IMR-90 (cell line): ENCODE measurements around the gene SYMPK. TPM values are rescaled to one million over a fixed set of nuclear protein-coding genes. Genes with fewer than 3 reads are reported as not detected.

Experiments
- ATAC-seq: fragments of 200-7000 bp; cut with Tn5 transposase; 2 replicates; pipeline ENCODE4 v1.9.1; 2020; ENCODE audit warnings: low read depth, mild to moderate bottlenecking, moderate library complexity
- BruUV-seq: library from RNA; stranded (reverse); fragments of 400-500 nt; replicated peaks from 2 replicates; lab custom pipeline; 2021; lab: Mats Ljungman, UMichigan
- CTCF ChIA-PET: fragments of 300-600 bp; formaldehyde crosslinking; extraction: SDS; loops from one replicate; lab custom pipeline; 2021; ENCODE audit warnings: antibody characterized with exemption; lab: Yijun Ruan, JAX
- POLR2A ChIA-PET: fragments of 300-600 bp; sonication (Branson Sonifier 250); formaldehyde crosslinking; loops from one replicate; lab custom pipeline; 2022; ENCODE audit warnings: antibody characterized with exemption; ENCODE audit not compliant: unreplicated experiment; lab: Charles Lee
- DNase-seq: peaks from one replicate; pipeline ENCODE4 v3.0.0; 2013
- H2AFZ ChIP-seq: replicated peaks from 2 replicates; pipeline ENCODE3; 2013; ENCODE audit warnings: low read length, mild to moderate bottlenecking; ENCODE audit not compliant: poor library complexity
- H2AK5ac ChIP-seq: 2 replicates; pipeline ENCODE4 v1.6.1; 2013; ENCODE audit warnings: low read depth, low read length, inconsistent platforms
- H2AK9ac ChIP-seq: replicated peaks from 2 replicates; pipeline ENCODE3; 2013; ENCODE audit warnings: mild to moderate bottlenecking, low read depth, low read length, moderate library complexity; ENCODE audit not compliant: poor library complexity
- H2BK120ac ChIP-seq: 2 replicates; pipeline ENCODE4 v1.6.1; 2013; ENCODE audit warnings: low read depth, low read length, inconsistent platforms
- H2BK15ac ChIP-seq: 3 replicates; pipeline ENCODE4 v1.6.1; 2013; ENCODE audit warnings: low read depth, low read length, inconsistent platforms
- H2BK20ac ChIP-seq: 2 replicates; pipeline ENCODE4 v1.6.1; 2013; ENCODE audit warnings: low read depth, mild to moderate bottlenecking, inconsistent platforms, low read length, moderate library complexity
- H2BK5ac ChIP-seq: 2 replicates; pipeline ENCODE4 v1.6.1; 2013; ENCODE audit warnings: mild to moderate bottlenecking, low read depth, low read length, inconsistent platforms; ENCODE audit not compliant: poor library complexity, severe bottlenecking
- H3K14ac ChIP-seq: replicated peaks from 2 replicates; pipeline ENCODE4 v1.6.1; 2013; ENCODE audit warnings: low read depth, low read length, inconsistent platforms
- H3K18ac ChIP-seq: 2 replicates; pipeline ENCODE4 v1.6.1; 2013; ENCODE audit warnings: low read depth, low read length, control low read depth
- H3K23ac ChIP-seq: 2 replicates; pipeline ENCODE4 v1.6.1; 2013; ENCODE audit warnings: low read depth, low read length, inconsistent platforms
- H3K27ac ChIP-seq: 2 replicates; pipeline ENCODE4 v1.5.1; 2013; ENCODE audit warnings: mild to moderate bottlenecking, control low read depth, low read length; ENCODE audit not compliant: insufficient read depth
- H3K27me3 ChIP-seq: 2 replicates; pipeline ENCODE4 v1.6.1; 2013; ENCODE audit warnings: low read length; ENCODE audit not compliant: control insufficient read depth, insufficient read depth
- H3K36me3 ChIP-seq: 2 replicates; pipeline ENCODE4 v1.6.1; 2013; ENCODE audit warnings: low read length, mixed read lengths; ENCODE audit not compliant: control insufficient read depth, insufficient read depth
- H3K4ac ChIP-seq: 2 replicates; pipeline ENCODE4 v1.6.1; 2013; ENCODE audit warnings: low read depth, low read length, inconsistent platforms
- H3K4me1 ChIP-seq: 2 replicates; pipeline ENCODE4 v1.6.1; 2013; ENCODE audit warnings: low read length, mixed read lengths; ENCODE audit not compliant: control insufficient read depth, insufficient read depth
- H3K4me2 ChIP-seq: 2 replicates; pipeline ENCODE4 v1.6.1; 2013; ENCODE audit warnings: low read depth, mild to moderate bottlenecking, control low read depth, low read length, moderate library complexity
- H3K4me3 ChIP-seq: 2 replicates; pipeline ENCODE4 v1.5.1; 2013; ENCODE audit warnings: low read depth, mild to moderate bottlenecking, control low read depth, low read length, moderate library complexity; ENCODE audit not compliant: insufficient read depth
- H3K56ac ChIP-seq: 2 replicates; pipeline ENCODE4 v1.6.1; 2013; ENCODE audit warnings: low read length, inconsistent platforms; ENCODE audit not compliant: insufficient read depth; ENCODE audit errors: extremely low read depth
- H3K79me1 ChIP-seq, 2 experiments: 2 replicates each; pipeline ENCODE4 v1.6.1; 2013; ENCODE audit warnings: low read length in 2 of 2, inconsistent platforms in 1 of 2, low read depth in 1 of 2
- H3K9ac ChIP-seq: 2 replicates; pipeline ENCODE4 v1.6.1; 2013; ENCODE audit warnings: low read depth, low read length, control low read depth
- H3K9me1 ChIP-seq: 2 replicates; pipeline ENCODE4 v1.6.1; 2013; ENCODE audit warnings: low read length, inconsistent platforms; ENCODE audit not compliant: insufficient read depth
- H3K9me3 ChIP-seq: 2 replicates; pipeline ENCODE4 v1.6.1; 2013; ENCODE audit warnings: low read length; ENCODE audit not compliant: control insufficient read depth, insufficient read depth
- H4K20me1 ChIP-seq: 2 replicates; pipeline ENCODE4 v1.6.1; 2013; ENCODE audit warnings: low read length, inconsistent platforms; ENCODE audit not compliant: insufficient read depth
- H4K5ac ChIP-seq: 2 replicates; pipeline ENCODE4 v1.6.1; 2013; ENCODE audit warnings: mild to moderate bottlenecking, low read depth, low read length, control low read depth
- H4K8ac ChIP-seq, 2 experiments: 2 replicates each; pipeline ENCODE4 v1.6.1; 2013; ENCODE audit warnings: low read depth in 2 of 2, low read length in 2 of 2, control low read depth in 1 of 2, inconsistent platforms in 1 of 2
- H4K91ac ChIP-seq: 2 replicates; pipeline ENCODE4 v1.6.1; 2013; ENCODE audit warnings: low read depth, low read length, inconsistent platforms; ENCODE audit not compliant: insufficient read depth
- BHLHE40 ChIP-seq: fragments of 150-350 bp; IDR thresholded peaks from 2 replicates; pipeline ENCODE4 v1.6.1; 2016; ENCODE audit warnings: mild to moderate bottlenecking, low read depth, low read length
- CEBPB ChIP-seq: IDR thresholded peaks from 2 replicates; pipeline ENCODE4 v1.6.1; 2012; ENCODE audit warnings: low read depth, low read length, improper control_type of control experiment
- CTCF ChIP-seq: conservative IDR thresholded peaks from 2 replicates; pipeline ENCODE4 v1.5.1; 2012; ENCODE audit warnings: mild to moderate bottlenecking, low read depth, low read length, improper control_type of control experiment
- FOS ChIP-seq: fragments of 150-350 bp; IDR thresholded peaks from 2 replicates; pipeline ENCODE4 v1.6.1; 2016; ENCODE audit warnings: low read depth, low read length
- MAFK ChIP-seq: IDR thresholded peaks from 2 replicates; pipeline ENCODE4 v1.6.1; 2012; ENCODE audit warnings: low read depth, low read length, improper control_type of control experiment
- MAZ ChIP-seq: IDR thresholded peaks from 2 replicates; pipeline ENCODE4 v1.6.1; 2012; ENCODE audit warnings: low read depth, mild to moderate bottlenecking, low read length, improper control_type of control experiment, moderate library complexity, borderline replicate concordance
- MXI1 ChIP-seq: IDR thresholded peaks from 2 replicates; pipeline ENCODE4 v1.6.1; 2012; ENCODE audit warnings: low read depth, mild to moderate bottlenecking, low read length, moderate library complexity, borderline replicate concordance
- NFE2L2 ChIP-seq: fragments of 150-350 bp; IDR thresholded peaks from 2 replicates; pipeline ENCODE4 v1.6.1; 2016; ENCODE audit warnings: low read depth, mild to moderate bottlenecking, low read length
- POLR2A ChIP-seq: IDR thresholded peaks from 2 replicates; pipeline ENCODE4 v1.6.1; 2012; ENCODE audit warnings: mild to moderate bottlenecking, low read depth, low read length
- RAD21 ChIP-seq: IDR thresholded peaks from 2 replicates; pipeline ENCODE4 v1.6.1; 2012; ENCODE audit warnings: low read length, improper control_type of control experiment
- RCOR1 ChIP-seq: IDR thresholded peaks from 2 replicates; pipeline ENCODE4 v1.6.1; 2012; ENCODE audit warnings: mild to moderate bottlenecking, low read length, improper control_type of control experiment; ENCODE audit not compliant: insufficient replicate concordance
- SMC3 ChIP-seq: fragments of 150-350 bp; IDR thresholded peaks from 2 replicates; pipeline ENCODE4 v1.6.1; 2016; ENCODE audit warnings: low read depth, mild to moderate bottlenecking, antibody characterized with exemption, low read length, moderate library complexity
- WGBS, 2 experiments: methylation state at CpG; one replicate each; pipeline versions ENCODE4 v1.1.5 to v1.1.7; 2013; ENCODE audit warnings: missing lambda C conversion rate in 2 of 2; ENCODE audit not compliant: insufficient read length in 1 of 2; ENCODE audit errors: extremely low coverage in 2 of 2; 5-methylcytosine and 5-hydroxymethylcytosine counted together
- dilution Hi-C: fragments of 300-500 bp; cut with HindIII; formaldehyde crosslinking; loops from one replicate; pipeline ENCODE4 v1.14.3; 2018; ENCODE audit warnings: low sequenced_read_pairs; ENCODE audit not compliant: unreplicated experiment
- in situ Hi-C: fragments of 300-500 bp; cut with MboI; formaldehyde crosslinking; loops from 3 replicates; pipeline ENCODE4 v1.14.3; 2019; ENCODE audit warnings: low sequenced_read_pairs, inconsistent platforms, mixed read lengths
- intact Hi-C: fragments of 100-400 bp; cut with micrococcal nuclease; formaldehyde crosslinking; loops from 2 replicates; pipeline ENCODE4 v1.10.0; 2022
- polyA plus RNA-seq, 3 experiments: library from polyadenylated mRNA; depleted of rRNA; stranded (reverse); fragments of >200 nt; gene quantifications; 2 replicates each; pipeline ENCODE4 v1.2.3, GENCODE V29; 2012; ENCODE audit warnings: low replicate concordance in 1 of 3
- total RNA-seq: library from RNA; depleted of rRNA; stranded (reverse); fragments of >200 nt; gene quantifications from 2 replicates; pipeline ENCODE4 v1.2.3, GENCODE V29; 2012
- TF ChIP-seq, protein P1 (sequence below): fragments of 150-350 bp; IDR thresholded peaks from 2 replicates; pipeline ENCODE4 v1.6.1; 2017; ENCODE audit warnings: mild to moderate bottlenecking, antibody characterized with exemption, low read length, low read depth
- TF ChIP-seq, protein P2 (sequence below): fragments of 150-350 bp; IDR thresholded peaks from 2 replicates; pipeline ENCODE4 v1.6.1; 2016; ENCODE audit warnings: low read depth, mild to moderate bottlenecking, low read length, moderate library complexity, borderline replicate concordance

Gene SYMPK
- total and polyA plus RNA-seq, 2 of the 4 experiments (the other 2 are of a cell fraction) = 35.3 to 71.5 TPM

DNA sequence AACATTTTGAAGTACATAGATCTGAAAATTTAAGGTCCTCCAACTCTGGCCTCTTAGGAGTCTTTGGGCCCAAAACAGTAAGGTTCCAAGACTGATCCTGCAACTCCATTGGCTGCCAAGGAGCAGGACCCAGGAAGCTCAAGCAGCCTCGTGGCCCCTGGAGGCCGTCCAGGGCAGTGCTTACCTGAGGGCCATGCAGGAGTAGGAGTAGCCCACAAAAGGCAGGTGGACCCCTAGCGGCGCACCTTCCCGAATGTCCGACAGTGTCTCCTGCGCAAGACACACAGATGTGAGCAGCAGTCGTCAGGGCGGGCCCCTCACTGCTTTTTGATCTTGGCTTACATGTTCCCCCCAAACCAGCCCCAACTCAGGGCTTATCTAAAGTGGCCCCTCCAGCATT, 88.2 kb downstream of the SYMPK start:
- Histone ChIP-seq H4K91ac (no peak overlapping the region), H2BK5ac (no peak overlapping the region), H3K27ac (no peak overlapping the region), H3K4me2 (no peak overlapping the region), H2AFZ (no peak overlapping the region), H3K23ac (no peak overlapping the region), H3K4ac (no peak overlapping the region), H2AK5ac (no peak overlapping the region), H3K14ac (no peak overlapping the region), H3K36me3 (peaks cover 41% of the 10 kb centered on the region), H4K8ac (no peak overlapping the region), H3K4me1 (no peaks in the 10 kb centered on the region), H3K9ac (no peak overlapping the region), H4K20me1 (peaks cover 20% of the 10 kb centered on the region), H2AK9ac (no peak overlapping the region), H2BK20ac (no peak overlapping the region), H4K5ac (no peak overlapping the region), H3K9me3 (no peaks in the 10 kb centered on the region), H3K18ac (no peak overlapping the region), H3K27me3 (no peaks in the 10 kb centered on the region), H3K56ac (no peak overlapping the region), H3K79me1 (peaks cover 8 to 28% of the 10 kb centered on the region in 2 experiments; a peak in 3 of 4 replicates), H3K4me3 (no peak overlapping the region), H3K9me1 (no peaks in the 10 kb centered on the region; the same call in none of the 2 replicates), H2BK120ac (no peak overlapping the region), H2BK15ac (no peak overlapping the region)
- ChIA-PET POLR2A (no interaction called here), CTCF (interaction anchor here (0.8 kb wide), 1 partner anchor 24 kb away, joined by 5 read pairs; no protein-coding TSS in a partner anchor)
- 94% methylated on average over 7 of the region's 9 CpGs; no CpG with 5 or more reads in 1 of the 2 experiments for WGBS, 2 experiments
- in situ Hi-C loops = no loop called here
- no TSS peak for BruUV-seq
- dilution Hi-C loops = no loop called here
- intact Hi-C loops = no loop called here
- ATAC-seq (no peak), DNase-seq (no peak)
- TF ChIP-seq, protein P1, sequence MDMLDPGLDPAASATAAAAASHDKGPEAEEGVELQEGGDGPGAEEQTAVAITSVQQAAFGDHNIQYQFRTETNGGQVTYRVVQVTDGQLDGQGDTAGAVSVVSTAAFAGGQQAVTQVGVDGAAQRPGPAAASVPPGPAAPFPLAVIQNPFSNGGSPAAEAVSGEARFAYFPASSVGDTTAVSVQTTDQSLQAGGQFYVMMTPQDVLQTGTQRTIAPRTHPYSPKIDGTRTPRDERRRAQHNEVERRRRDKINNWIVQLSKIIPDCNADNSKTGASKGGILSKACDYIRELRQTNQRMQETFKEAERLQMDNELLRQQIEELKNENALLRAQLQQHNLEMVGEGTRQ = no peak
- TF ChIP-seq RAD21 (no peak), POLR2A (no peak), FOS (no peak), NFE2L2 (no peak), MAFK (no peak), MAZ (no peak), RCOR1 (no peak), BHLHE40 (no peak), CTCF (no peak), CEBPB (no peak), MXI1 (no peak), SMC3 (no peak)
- TF ChIP-seq, protein P2, sequence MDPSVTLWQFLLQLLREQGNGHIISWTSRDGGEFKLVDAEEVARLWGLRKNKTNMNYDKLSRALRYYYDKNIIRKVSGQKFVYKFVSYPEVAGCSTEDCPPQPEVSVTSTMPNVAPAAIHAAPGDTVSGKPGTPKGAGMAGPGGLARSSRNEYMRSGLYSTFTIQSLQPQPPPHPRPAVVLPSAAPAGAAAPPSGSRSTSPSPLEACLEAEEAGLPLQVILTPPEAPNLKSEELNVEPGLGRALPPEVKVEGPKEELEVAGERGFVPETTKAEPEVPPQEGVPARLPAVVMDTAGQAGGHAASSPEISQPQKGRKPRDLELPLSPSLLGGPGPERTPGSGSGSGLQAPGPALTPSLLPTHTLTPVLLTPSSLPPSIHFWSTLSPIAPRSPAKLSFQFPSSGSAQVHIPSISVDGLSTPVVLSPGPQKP = no peak
